HG03280 (cell line): Measurements from ENCODE around the gene MEF2D.

Experiments used
- ATAC-seq: cut with Tn5 transposase; IDR thresholded peaks from one replicate; pipeline ENCODE4 v1.9.1; 2021; ENCODE audit warnings: mild to moderate bottlenecking, moderate library complexity; ENCODE audit not compliant: unreplicated experiment

The MEF2D gene

DNA sequence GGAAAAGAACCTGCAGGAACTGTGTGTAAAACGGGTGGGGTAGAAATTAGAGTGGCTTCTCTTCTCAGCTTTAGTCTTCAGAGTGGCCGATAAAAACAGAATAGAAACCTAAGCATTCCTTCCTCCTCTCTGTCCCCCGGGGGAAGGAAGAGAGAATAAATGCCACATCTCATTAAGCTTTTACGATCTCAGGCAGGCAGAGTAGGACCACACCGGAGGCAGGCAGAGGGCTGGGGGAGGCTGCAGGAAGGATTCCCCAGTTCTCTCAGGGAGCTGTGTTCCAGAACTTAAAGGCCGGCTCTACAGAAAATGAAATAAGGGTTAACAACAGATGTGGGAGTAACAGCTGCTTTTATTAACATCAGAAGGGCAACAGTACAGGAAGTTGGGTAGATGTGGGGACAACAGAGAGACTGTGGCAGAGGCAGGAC lies 24.5 kb upstream of the MEF2D start:
- ATAC-seq = peak; percentile 17

- peak; percentile 58 for ATAC-seq
Observed at GRCh38 chr1:156524481-156524869, 23.9 kb upstream of the MEF2D start.

DNA sequence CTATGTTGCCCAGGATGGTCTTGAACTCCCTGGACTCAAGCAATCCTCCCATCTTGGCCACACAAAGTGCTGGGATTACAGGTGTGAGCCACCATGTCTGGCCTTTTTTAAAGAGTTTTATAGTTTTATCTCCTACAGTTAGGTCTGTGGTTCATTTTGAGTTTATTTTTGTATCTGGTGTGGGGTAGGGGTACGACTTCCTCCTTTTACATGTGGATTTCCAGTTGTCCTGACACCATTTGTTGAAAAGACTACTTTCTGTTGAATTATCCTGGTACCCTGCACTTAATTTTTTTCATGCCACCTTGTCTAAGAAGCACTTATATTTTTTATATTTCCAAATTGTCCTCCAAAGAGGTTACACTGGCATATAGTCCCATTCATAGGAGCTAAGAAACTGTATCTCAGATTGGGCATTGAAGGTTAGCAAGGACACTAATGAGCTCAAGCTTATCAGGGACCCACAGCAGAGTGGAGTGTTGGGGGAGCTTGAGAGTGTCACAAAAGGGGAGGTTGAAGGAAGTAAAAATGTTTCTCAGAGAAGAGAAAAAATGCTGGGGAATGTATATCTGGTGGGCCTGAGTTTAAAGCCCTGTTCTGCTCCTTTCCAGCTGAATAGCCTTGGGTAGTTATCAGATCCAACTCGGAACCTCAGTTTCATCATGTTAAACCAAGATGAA lies 23.4 kb upstream of the MEF2D start:
- ATAC-seq = no peak

- no peak for ATAC-seq
Observed at GRCh38 chr1:156522443-156522970, 21.9 kb upstream of the MEF2D start.

DNA sequence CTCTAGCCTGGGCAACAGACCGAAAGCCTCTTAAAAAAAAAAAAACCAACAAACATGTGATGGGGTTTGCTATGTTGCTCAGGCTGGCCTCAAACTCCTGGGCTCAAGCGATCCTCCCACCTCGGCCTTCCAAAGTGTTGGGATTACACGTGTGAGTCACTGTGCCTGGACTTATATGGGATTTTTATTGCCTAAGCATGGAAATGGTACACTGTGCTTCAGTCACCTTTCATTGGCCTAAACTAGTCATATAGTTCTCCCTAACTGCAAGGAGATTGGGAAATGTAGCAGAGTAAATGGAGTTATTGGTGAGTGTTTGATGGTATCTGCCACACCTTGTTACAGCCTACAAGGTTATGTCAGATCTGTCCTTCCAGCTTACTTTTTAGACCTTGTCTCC lies 17.2 kb upstream of the MEF2D start:
- no peak for ATAC-seq

DNA sequence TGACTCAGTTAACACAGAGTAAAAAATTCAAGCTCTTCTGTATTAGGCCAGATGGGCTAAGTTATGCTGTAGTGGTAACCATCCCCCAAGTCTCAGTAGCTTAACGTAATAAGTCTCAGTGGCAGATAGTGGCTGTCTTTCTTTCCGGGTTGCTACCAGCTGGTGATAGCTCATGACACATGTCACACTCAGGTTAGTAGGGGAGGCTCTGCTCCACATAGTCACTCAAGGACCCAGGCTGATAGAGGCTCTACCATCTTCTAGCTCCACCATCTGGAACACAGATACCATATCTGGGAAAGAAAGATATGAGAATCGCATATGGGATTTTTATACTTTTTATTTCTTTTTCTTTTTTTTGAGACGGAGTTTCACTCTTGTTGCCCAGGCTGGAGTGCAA lies 16.2 kb upstream of the MEF2D start:
- no peak for ATAC-seq

DNA sequence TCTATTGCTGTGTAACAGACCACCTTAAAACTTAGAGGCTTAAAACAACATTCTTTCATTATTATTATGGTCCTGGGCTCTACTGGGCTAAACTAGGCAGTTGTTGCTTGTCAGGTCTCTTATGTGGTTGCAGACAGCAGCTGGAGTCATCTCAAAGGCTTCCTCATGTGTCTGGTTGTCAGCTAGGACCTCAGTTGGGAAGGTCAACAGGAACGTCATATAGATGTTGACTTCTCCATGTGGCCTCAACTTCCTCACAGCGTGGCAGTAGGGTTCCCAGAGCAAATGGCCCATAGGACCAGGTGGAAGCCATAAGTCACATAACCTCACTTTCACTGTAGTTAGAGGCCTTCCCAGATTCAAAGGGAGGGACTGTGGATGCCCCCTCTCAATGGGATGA lies 15.4 kb upstream of the MEF2D start:
- no peak for ATAC-seq

DNA sequence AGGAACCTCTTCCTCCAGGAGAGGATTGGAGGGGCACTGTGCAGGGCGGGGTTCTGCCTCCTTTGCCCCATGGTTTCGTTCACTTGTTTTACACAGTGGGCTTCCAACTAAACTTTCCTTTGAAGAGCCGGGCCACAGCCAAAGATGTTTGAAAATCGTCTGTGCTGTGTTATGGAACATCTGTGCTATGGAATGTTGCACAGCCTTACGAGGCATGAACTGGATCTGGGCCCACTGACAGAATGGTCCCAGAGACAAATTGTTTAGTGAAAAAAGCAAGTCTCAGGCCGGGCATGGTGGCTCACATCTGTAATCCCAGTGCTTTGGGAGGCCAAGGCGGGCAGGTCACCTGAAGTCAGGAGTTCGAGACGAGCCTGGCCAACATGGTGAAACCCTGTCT lies 12.6 kb upstream of the MEF2D start:
- no peak for ATAC-seq

DNA sequence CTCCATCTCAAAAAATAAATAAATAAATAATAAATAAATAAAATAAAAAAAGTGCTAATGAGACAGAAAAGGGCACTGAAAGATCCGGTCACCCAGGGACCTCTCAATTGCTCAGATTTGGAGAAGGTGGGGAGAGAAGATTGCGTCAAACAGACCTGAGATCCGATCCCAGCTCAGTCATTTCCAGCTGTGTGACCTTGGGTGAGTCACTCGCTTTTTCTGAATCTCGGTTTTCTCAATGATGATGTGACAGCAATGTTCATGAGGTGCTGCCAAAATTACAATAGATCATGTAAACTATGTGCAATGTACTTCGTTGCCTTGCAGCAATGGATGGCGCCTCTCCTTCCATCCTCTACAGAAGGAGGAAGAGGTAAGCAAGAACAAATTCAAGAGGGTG lies 11.1 kb upstream of the MEF2D start:
- ATAC-seq = no peak

DNA sequence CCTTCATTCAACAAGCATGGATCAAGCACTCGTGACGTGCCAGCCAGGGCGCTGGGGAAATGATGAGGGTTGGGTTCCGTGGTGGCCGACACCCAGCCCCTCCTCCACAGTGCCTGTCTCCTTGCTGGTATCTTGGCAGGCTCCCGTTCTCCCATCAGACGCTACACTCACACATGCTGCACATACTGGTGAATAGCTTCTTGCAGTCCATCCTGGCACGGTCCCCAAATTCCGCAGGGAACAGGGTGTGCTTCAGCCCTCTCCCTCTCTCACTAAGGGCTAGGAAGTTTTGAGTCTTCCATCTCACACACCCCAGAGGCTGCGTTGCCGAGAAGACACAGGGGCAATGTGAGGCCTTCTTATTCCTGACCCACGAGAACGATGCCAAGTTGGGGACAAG lies 10.1 kb upstream of the MEF2D start:
- no peak for ATAC-seq

DNA sequence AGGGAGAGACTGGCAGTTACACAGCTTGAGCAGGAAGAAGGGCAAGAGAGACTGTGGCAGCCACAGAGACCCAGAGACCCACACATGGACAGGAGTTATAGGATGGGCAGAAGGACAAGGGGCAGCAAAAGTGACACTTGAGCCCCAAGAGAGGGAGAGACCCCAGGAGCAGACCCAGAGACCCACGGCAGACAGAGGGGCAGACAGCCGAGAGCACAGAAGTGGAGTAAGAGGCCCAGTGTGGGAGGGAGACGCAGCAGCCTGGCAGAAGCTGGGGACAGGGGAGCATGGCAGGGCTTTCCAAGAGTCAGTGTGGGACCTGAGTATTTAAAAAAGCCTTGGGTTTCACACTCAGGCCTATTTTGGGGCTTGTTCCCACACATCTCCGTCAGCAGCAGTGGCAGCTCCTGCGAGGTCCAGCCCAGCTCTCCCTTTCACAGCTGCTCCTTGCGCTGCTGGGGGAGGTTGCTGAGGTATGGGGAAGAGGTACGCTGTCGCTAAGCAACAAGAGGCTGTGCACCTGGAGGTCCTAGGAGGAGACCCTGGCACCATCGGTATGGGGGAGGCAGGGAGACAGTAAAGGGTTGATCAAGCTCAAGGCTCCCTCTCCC lies 9.0 kb upstream of the MEF2D start:
- no peak for ATAC-seq

- no peak for ATAC-seq
Observed at GRCh38 chr1:156508955-156509234, 8.3 kb upstream of the MEF2D start.

DNA sequence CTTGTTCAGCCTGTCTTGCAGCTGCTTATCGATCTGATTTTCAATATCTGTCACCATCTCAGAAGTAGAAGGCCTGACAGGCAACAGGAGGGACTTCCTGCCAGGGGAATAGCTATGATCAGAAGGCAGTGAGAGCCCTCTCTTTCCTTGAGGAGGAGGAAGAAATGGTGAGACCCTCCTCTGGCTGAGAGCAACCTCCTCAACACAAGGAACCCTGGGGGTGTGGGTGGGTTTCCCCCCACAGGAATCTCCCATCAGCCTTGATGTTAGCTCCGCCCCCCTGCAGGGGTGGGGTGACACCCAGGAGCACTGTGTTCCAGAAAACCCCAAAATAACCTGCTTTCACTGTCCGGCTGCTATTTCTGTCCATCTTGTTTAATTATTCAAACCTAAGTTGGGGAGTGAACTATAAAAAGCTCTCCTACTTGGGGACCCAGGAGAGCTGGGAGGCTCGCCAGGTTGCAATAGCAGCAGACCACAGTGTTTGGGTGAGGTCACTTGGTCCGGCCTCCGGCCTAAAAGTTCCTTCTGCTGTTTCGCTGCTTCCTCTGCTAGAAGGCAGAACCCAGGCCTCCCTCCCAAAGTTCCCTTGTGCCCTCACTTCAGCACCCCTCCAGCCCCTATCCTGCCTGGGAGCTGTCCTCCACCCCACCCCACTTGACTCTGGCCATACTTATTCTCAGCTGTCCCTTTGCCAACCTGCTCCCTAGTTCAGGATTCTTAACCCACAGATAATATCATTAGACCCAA lies 7.8 kb upstream of the MEF2D start:
- no peak for ATAC-seq

GRCh38 chr1:156506450-156506849 lies 5.9 kb upstream of the MEF2D start:
- ATAC-seq = no peak

DNA sequence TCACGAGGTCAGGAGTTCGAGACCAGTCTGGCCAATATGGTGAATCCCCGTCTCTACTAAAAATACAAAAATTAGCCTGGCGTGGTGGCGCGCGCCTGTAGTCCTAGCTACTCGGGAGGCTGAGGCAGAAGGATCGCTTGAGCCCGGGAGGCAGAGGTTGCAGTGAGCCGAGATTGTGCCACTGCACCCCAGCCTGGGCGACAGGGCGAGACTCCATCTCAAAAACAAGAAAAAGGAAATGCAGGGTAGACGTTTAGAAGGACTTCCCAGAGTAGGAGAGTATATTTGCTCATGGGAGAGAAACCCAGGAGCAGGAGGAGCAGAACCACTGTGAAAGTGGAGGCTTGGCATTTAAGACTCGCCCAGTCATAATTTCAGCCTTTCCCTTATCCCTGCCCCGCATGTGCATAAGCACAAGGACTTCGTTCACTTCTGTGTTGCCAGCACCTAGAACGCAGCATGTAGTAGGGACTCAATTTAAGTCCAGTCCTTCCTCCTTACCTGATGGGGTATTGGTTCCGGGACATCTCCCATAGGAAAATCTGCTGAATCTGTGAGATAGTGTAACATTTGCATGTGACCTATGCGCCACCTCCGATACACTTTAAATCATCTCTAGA lies 5.2 kb upstream of the MEF2D start:
- ATAC-seq = no peak

- ATAC-seq = peak; percentile 34
Observed at GRCh38 chr1:156504821-156505678, 4.5 kb upstream of the MEF2D start.

GRCh38 chr1:156504438-156504813 lies 3.9 kb upstream of the MEF2D start:
- no peak for ATAC-seq

GRCh38 chr1:156503698-156504437 lies 3.3 kb upstream of the MEF2D start:
- ATAC-seq = no peak

- no peak for ATAC-seq
Observed at GRCh38 chr1:156502894-156503697, 2.5 kb upstream of the MEF2D start.
